ENCODE measurements around the gene HMCN1.

Gene HMCN1

GRCh38 chr1:185721553-185721952 lies 12.6 kb upstream of the HMCN1 start:
- Histone ChIP-seq H3K36me3 (ENCODE audit: insufficient read depth, low read length) (no peaks in the 10 kb centered on the region), H3K9ac (ENCODE audit: low read depth, low read length) (no peak overlapping the region), H3K4me1 (ENCODE audit: insufficient read depth, low read length) (no peaks in the 10 kb centered on the region), H3K9me3 (ENCODE audit: control insufficient read depth, insufficient read depth, low read length) (no peaks in the 10 kb centered on the region)

GRCh38 chr1:185722098-185722497 lies 12.1 kb upstream of the HMCN1 start:
- no peaks in the 10 kb centered on the region for H3K4me1 ChIP-seq (ENCODE audit: insufficient read depth, low read length)
- no peaks in the 10 kb centered on the region for H3K9me3 ChIP-seq (ENCODE audit: control insufficient read depth, insufficient read depth, low read length)
- no peak overlapping the region for H3K9ac ChIP-seq (ENCODE audit: low read depth, low read length)
- no peaks in the 10 kb centered on the region for H3K36me3 ChIP-seq (ENCODE audit: insufficient read depth, low read length)

GRCh38 chr1:185727726-185728125 lies 6.5 kb upstream of the HMCN1 start:
- Histone ChIP-seq H3K4me1 (ENCODE audit: insufficient read depth, low read length) (no peaks in the 10 kb centered on the region), H3K9ac (ENCODE audit: low read depth, low read length) (no peak overlapping the region), H3K36me3 (ENCODE audit: insufficient read depth, low read length) (no peaks in the 10 kb centered on the region), H3K9me3 (ENCODE audit: control insufficient read depth, insufficient read depth, low read length) (no peaks in the 10 kb centered on the region)

- H3K36me3 ChIP-seq (ENCODE audit: insufficient read depth, low read length) = no peaks in the 10 kb centered on the region
These were observed 2.7 kb upstream of the HMCN1 start for GRCh38 chr1:185731446-185731845.

GRCh38 chr1:185732951-185733350 lies 1.2 kb upstream of the HMCN1 start:
- H3K9ac ChIP-seq (ENCODE audit: low read depth, low read length) = no peak overlapping the region
- no peaks in the 10 kb centered on the region for H3K36me3 ChIP-seq (ENCODE audit: insufficient read depth, low read length)
- no peaks in the 10 kb centered on the region for H3K9me3 ChIP-seq (ENCODE audit: control insufficient read depth, insufficient read depth, low read length)
- H3K4me1 ChIP-seq (ENCODE audit: insufficient read depth, low read length) = no peaks in the 10 kb centered on the region

More at GRCh38 chr1:185731446-185731845, 2.7 kb upstream of the HMCN1 start:
- Histone ChIP-seq H3K4me1 (ENCODE audit: insufficient read depth, low read length) (no peaks in the 10 kb centered on the region), H3K9ac (ENCODE audit: low read depth, low read length) (no peak overlapping the region), H3K9me3 (ENCODE audit: control insufficient read depth, insufficient read depth, low read length) (no peaks in the 10 kb centered on the region)

GRCh38 chr1:185734929-185735700 lies 924 bp downstream of the HMCN1 start:
- peak overlapping the region; percentile 84 for H3K9ac ChIP-seq (ENCODE audit: low read depth, low read length)
- H3K9me3 ChIP-seq (ENCODE audit: control insufficient read depth, insufficient read depth, low read length) = no peaks in the 10 kb centered on the region
- no peaks in the 10 kb centered on the region for H3K36me3 ChIP-seq (ENCODE audit: insufficient read depth, low read length)
- no peaks in the 10 kb centered on the region for H3K4me1 ChIP-seq (ENCODE audit: insufficient read depth, low read length)

- Histone ChIP-seq H3K9ac (ENCODE audit: low read depth, low read length) (peak overlapping the region; percentile 84; the same call in 1 of the 2 replicates), H3K9me3 (ENCODE audit: control insufficient read depth, insufficient read depth, low read length) (no peaks in the 10 kb centered on the region), H3K4me1 (ENCODE audit: insufficient read depth, low read length) (no peaks in the 10 kb centered on the region), H3K36me3 (ENCODE audit: insufficient read depth, low read length) (no peaks in the 10 kb centered on the region)
These were observed 1.5 kb downstream of the HMCN1 start for GRCh38 chr1:185735701-185736064.

GRCh38 chr1:185739967-185740366 lies 5.8 kb downstream of the HMCN1 start:
- Histone ChIP-seq H3K36me3 (ENCODE audit: insufficient read depth, low read length) (no peaks in the 10 kb centered on the region), H3K9ac (ENCODE audit: low read depth, low read length) (no peak overlapping the region), H3K4me1 (ENCODE audit: insufficient read depth, low read length) (no peaks in the 10 kb centered on the region), H3K9me3 (ENCODE audit: control insufficient read depth, insufficient read depth, low read length) (no peaks in the 10 kb centered on the region)

GRCh38 chr1:185741551-185741950 lies 7.4 kb downstream of the HMCN1 start:
- Histone ChIP-seq H3K9ac (ENCODE audit: low read depth, low read length) (no peak overlapping the region), H3K9me3 (ENCODE audit: control insufficient read depth, insufficient read depth, low read length) (no peaks in the 10 kb centered on the region), H3K36me3 (ENCODE audit: insufficient read depth, low read length) (no peaks in the 10 kb centered on the region), H3K4me1 (ENCODE audit: insufficient read depth, low read length) (no peaks in the 10 kb centered on the region)

GRCh38 chr1:185742403-185742802 lies 8.2 kb downstream of the HMCN1 start:
- H3K4me1 ChIP-seq (ENCODE audit: insufficient read depth, low read length) = no peaks in the 10 kb centered on the region
- H3K9me3 ChIP-seq (ENCODE audit: control insufficient read depth, insufficient read depth, low read length) = no peaks in the 10 kb centered on the region
- H3K9ac ChIP-seq (ENCODE audit: low read depth, low read length) = no peak overlapping the region
- no peaks in the 10 kb centered on the region for H3K36me3 ChIP-seq (ENCODE audit: insufficient read depth, low read length)

- no peak overlapping the region for H3K9ac ChIP-seq (ENCODE audit: low read depth, low read length)
- no peaks in the 10 kb centered on the region for H3K4me1 ChIP-seq (ENCODE audit: insufficient read depth, low read length)
- H3K9me3 ChIP-seq (ENCODE audit: control insufficient read depth, insufficient read depth, low read length) = no peaks in the 10 kb centered on the region
- no peaks in the 10 kb centered on the region for H3K36me3 ChIP-seq (ENCODE audit: insufficient read depth, low read length)
These were observed 11.0 kb downstream of the HMCN1 start for GRCh38 chr1:185745165-185745564.

GRCh38 chr1:185759061-185759460 lies 24.9 kb downstream of the HMCN1 start:
- no peaks in the 10 kb centered on the region for H3K36me3 ChIP-seq (ENCODE audit: insufficient read depth, low read length)
- no peaks in the 10 kb centered on the region for H3K4me1 ChIP-seq (ENCODE audit: insufficient read depth, low read length)
- no peaks in the 10 kb centered on the region for H3K9me3 ChIP-seq (ENCODE audit: control insufficient read depth, insufficient read depth, low read length)
- H3K9ac ChIP-seq (ENCODE audit: low read depth, low read length) = no peak overlapping the region

GRCh38 chr1:185761841-185762240 lies 27.6 kb downstream of the HMCN1 start:
- Histone ChIP-seq H3K9ac (ENCODE audit: low read depth, low read length) (no peak overlapping the region), H3K36me3 (ENCODE audit: insufficient read depth, low read length) (no peaks in the 10 kb centered on the region), H3K9me3 (ENCODE audit: control insufficient read depth, insufficient read depth, low read length) (no peaks in the 10 kb centered on the region), H3K4me1 (ENCODE audit: insufficient read depth, low read length) (no peaks in the 10 kb centered on the region)

- peaks cover 4% of the 10 kb centered on the region; the same call in 1 of the 2 replicates for H3K4me1 ChIP-seq (ENCODE audit: insufficient read depth, low read length)
- no peak overlapping the region for H3K9ac ChIP-seq (ENCODE audit: low read depth, low read length)
- no peaks in the 10 kb centered on the region for H3K36me3 ChIP-seq (ENCODE audit: insufficient read depth, low read length)
- no peaks in the 10 kb centered on the region for H3K9me3 ChIP-seq (ENCODE audit: control insufficient read depth, insufficient read depth, low read length)
These were observed 33.4 kb downstream of the HMCN1 start for GRCh38 chr1:185767508-185768120.

GRCh38 chr1:185768371-185768770 lies 34.2 kb downstream of the HMCN1 start:
- no peaks in the 10 kb centered on the region for H3K36me3 ChIP-seq (ENCODE audit: insufficient read depth, low read length)
- peaks cover 4% of the 10 kb centered on the region; the same call in 1 of the 2 replicates for H3K4me1 ChIP-seq (ENCODE audit: insufficient read depth, low read length)
- H3K9me3 ChIP-seq (ENCODE audit: control insufficient read depth, insufficient read depth, low read length) = no peaks in the 10 kb centered on the region
- H3K9ac ChIP-seq (ENCODE audit: low read depth, low read length) = no peak overlapping the region

All from ES-I3 (cell line).